Stimulated activated CD8-positive, alpha-beta memory T cell treated with anti-CD3 and anti-CD28 coated beads, Interleukin-15, amount 100 ng/mL, for 4 hours (primary cell): ENCODE measurements around the gene ATP6AP1.

Experiments used
- DNase-seq, 2 donors: peaks; one replicate each; pipeline ENCODE4 v3.0.0-alpha.2; 2020; ENCODE audit warnings: low read depth in 2 of 2

The ATP6AP1 gene

DNA sequence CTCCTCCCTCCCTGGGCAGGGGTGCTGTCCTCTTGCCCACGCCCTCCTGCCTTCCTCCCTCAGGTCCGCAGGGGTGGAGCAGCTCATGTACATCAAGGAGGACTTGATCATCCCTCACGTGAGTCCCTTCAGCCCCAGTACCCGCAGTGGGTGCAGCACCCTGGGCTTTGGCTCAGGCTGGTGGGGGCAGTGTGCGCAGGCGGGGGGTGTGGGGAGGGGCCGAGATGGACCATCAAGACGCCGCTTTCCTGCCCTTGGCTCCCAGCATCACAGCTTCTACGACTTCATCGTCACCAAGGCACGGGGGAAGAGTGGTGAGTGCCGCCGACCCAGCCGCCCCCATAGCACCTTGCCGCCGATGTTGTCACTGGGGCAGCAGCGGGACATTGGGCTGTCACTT, 21.1 kb downstream of the ATP6AP1 start:
- DNase-seq = no peak

- DNase-seq = no peak
These were observed 21.8 kb downstream of the ATP6AP1 start for GRCh38 chrX:154450312-154450711.

DNA sequence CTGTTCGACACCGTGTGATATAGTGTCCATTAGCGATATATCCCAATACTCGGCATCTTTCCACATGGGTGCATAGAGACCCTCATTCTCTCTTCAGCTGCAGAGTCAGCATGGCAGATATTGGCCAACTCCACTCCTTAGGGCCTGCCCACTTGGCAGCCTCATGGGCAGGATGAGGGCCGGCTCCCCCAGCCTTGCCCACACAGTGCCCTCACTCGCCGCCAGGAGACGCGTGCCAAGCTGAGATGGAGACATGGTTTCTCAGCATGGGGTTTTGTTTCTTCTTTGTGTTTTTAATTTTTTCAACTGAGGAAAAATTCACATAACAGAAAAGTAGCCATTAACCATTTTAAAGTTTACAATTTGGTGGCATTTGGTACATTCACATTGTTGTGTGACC, 24.3 kb downstream of the ATP6AP1 start:
- no peak for DNase-seq

DNA sequence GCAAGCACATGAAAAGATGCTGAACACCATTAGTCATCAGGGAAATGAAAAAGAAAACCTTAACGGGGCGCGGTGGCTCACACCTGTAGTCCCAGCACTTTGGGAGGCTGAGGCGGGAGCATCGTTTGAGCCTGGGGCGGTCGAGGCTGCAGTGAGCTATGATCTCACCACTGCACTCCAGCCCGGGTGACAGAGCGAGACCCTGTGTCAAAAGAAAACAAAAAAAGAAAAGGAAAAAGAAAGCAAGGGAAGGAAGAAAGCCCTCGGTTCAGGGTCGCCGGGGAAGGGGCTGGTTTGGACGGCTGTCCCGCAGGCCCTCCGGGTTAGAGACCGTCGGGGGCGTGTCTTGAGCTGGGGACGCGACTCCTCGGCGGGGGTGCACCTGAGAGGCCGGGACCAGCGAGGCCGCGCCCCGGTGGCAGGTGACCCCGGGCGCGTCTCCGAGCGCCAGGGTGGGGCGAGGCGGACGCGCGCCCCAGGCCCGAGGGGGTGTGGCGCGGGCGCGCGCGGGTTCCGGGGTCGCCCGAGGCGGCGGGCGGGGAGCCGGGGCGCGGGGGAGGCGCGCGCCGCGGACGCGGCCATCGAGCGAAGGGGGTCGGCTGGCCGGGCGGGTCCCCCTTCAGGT, 29.1 kb downstream of the ATP6AP1 start:
- DNase-seq = peak in 1 of 2 donors; percentile 23

GRCh38 chrX:154458116-154458953, 29.9 kb downstream of the ATP6AP1 start, which contains the start of gene PLXNA3:
TSS of gene PLXNA3 (plus strand) at chrX:154458281. CDS start at chrX:154460184, 1,903 bp downstream.
- peak; percentile 19 to 48 for DNase-seq

GRCh38 chrX:154458954-154459778, 30.7 kb downstream of the ATP6AP1 start:
- no peak for DNase-seq

DNA sequence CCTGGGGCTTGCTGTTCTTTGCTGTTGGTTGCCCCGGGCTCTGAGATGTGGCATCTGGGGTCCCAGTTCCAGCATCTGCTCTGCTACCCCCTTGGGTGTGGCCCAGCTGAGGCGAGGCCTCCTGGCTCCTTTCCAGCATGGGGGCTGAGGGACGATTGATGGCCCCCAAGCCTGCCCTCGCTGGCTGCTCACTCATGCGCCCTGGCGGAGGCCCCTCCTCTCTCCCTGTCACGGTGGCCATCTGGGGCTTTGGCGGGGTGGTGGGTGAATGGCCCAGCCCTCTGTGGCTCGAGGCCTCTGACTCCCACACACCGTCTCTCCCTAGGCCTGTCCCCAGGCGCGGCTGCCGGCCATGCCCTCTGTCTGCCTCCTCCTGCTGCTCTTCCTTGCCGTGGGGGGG, 31.4 kb downstream of the ATP6AP1 start:
- no peak for DNase-seq

- no peak for DNase-seq
These were observed 31.8 kb downstream of the ATP6AP1 start for GRCh38 chrX:154460326-154460725.

GRCh38 chrX:154462396-154462795, 33.9 kb downstream of the ATP6AP1 start:
- no peak for DNase-seq

- no peak for DNase-seq
These were observed 35.2 kb downstream of the ATP6AP1 start for GRCh38 chrX:154463611-154464220.

DNA sequence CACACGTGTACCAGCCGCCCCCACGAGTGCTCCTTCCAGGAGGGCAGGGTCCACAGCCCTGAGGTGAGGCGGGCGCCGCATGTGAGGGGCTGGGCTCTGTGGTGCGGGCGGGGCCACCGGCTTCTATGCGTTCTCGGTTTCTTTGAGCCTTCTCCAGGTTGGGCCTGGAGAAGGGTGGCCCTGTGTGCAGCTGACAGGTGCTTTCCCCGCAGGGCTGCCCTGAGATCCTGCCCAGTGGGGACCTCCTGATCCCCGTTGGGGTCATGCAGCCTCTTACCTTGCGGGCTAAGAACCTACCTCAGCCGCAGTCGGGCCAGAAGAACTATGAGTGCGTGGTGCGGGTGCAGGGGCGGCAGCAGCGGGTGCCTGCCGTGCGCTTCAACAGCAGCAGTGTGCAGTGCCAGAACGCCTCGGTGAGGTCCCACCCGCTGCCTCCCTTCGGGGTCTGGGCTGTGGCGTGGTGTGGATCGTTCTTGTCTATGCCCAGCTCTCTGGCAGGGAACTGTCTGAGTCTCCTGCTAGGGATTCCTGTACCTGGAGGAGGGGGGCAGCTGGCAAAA, 36.4 kb downstream of the ATP6AP1 start:
- no peak for DNase-seq

DNA sequence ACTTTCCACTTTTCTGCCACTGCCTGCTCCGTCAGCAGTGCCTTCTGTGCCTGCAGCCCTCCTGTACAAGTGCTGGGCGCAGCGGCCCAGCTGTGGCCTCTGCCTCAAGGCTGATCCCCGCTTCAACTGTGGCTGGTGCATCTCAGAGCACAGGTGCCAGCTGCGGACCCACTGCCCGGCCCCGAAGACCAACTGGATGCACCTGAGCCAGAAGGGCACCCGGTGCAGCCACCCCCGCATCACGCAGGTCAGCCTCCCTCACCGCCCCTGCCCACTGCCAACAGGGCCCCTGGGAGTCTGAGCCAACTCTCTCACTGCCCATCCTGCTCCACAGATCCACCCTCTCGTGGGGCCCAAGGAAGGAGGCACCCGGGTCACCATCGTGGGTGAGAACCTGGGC, 37.1 kb downstream of the ATP6AP1 start:
- no peak for DNase-seq

DNA sequence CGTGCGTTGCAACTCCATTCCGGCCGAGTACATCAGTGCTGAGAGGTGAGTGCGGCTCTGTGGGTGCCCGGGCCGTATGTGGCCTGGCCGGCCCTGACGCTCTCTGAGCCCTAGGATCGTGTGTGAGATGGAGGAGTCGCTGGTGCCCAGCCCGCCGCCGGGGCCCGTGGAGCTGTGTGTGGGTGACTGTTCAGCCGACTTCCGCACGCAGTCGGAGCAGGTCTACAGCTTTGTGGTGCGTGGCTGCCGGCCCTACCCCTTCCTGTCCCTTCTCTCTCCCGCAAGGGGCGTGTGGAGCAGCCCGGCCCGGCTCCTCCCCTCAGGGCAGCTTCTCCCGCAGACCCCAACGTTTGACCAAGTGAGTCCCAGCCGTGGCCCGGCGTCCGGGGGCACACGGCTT, 37.6 kb downstream of the ATP6AP1 start:
- DNase-seq = no peak

DNA sequence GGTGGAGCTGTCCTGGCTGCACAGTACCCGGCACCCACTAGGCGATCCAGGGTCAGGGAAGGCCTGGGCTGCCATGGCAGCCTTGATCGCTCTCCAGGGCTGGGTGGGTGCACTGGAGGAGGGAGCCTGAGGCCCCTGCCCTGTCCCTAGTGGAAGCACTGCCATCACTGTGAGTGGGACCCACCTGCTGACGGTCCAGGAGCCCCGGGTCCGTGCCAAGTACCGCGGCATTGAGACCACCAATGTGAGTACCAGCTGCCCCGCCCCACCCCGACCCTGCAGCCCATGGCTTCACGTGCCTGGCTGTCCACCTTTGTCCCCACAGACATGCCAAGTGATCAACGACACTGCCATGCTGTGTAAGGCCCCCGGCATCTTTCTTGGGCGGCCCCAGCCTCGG, 38.4 kb downstream of the ATP6AP1 start:
- DNase-seq = no peak

- DNase-seq = no peak
These were observed 39.1 kb downstream of the ATP6AP1 start for GRCh38 chrX:154467556-154467955.

DNA sequence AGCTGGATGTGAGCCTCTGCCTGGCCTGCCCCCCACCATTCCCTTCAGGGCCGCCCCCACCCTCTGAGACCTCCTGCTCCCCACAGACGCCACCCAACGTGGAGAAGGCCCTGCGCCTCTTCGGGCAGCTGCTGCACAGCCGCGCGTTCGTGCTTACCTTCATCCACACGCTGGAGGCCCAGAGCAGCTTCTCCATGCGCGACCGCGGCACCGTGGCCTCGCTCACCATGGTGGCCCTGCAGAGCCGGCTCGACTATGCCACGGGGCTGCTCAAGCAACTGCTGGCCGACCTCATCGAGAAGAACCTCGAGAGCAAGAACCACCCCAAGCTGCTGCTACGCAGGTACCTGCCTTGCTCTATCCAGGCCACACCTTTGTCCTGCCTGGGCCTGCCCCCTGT, 39.7 kb downstream of the ATP6AP1 start:
- DNase-seq = no peak

- no peak for DNase-seq
These were observed 40.6 kb downstream of the ATP6AP1 start for GRCh38 chrX:154469114-154469513.

GRCh38 chrX:154469880-154470279, 41.4 kb downstream of the ATP6AP1 start:
- DNase-seq = no peak

DNA sequence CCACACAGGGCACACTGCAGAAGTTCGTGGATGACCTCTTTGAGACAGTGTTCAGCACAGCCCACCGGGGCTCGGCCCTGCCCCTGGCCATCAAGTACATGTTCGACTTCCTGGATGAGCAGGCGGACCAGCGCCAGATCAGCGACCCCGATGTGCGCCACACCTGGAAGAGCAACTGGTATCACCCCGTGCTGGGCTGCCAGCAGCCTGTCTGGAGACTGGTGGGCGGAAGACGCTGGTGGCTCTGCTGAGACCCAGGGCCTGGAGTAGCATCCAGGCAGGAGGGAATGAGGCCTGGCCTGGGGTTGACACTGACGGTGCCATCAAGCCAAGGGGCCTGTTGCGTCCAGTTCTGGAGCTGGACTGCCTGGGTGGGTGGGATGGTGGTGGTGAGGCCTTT, 42.0 kb downstream of the ATP6AP1 start:
- no peak for DNase-seq

- no peak for DNase-seq
These were observed 42.6 kb downstream of the ATP6AP1 start for GRCh38 chrX:154470914-154471568.
